ENCODE measurements around the gene RNU6-9.

The RNU6-9 gene

GRCh38 chr19:907183-907853 is 14.0 kb downstream of the RNU6-9 start:
- Histone ChIP-seq H3K36me3 (ENCODE audit: control insufficient read depth, insufficient read depth, low read length) (no peaks in the 10 kb centered on the region), H3K27ac (no peak overlapping the region), H2AFZ (no peak overlapping the region), H3K4me3 (ENCODE audit: low read depth, low read length) (no peak overlapping the region), H3K4me2 (ENCODE audit: low read length) (no peak overlapping the region), H3K9ac (no peak overlapping the region), H3K4me1 (no peaks in the 10 kb centered on the region), H3K79me2 (no peaks in the 10 kb centered on the region), H3K27me3 (ENCODE audit: control insufficient read depth, insufficient read depth, low read length) (no peaks in the 10 kb centered on the region), H3K9me3 (ENCODE audit: control insufficient read depth, low read length) (no peaks in the 10 kb centered on the region)
- TF ChIP-seq CTCF (IDR thresholded peaks at IDR 0.05): no peak

- Histone ChIP-seq H3K4me3 (ENCODE audit: low read depth, low read length) (no peak overlapping the region), H3K4me2 (ENCODE audit: low read length) (no peak overlapping the region), H3K9ac (no peak overlapping the region), H2AFZ (no peak overlapping the region), H3K4me1 (no peaks in the 10 kb centered on the region), H3K27me3 (ENCODE audit: control insufficient read depth, insufficient read depth, low read length) (no peaks in the 10 kb centered on the region), H3K36me3 (ENCODE audit: control insufficient read depth, insufficient read depth, low read length) (no peaks in the 10 kb centered on the region), H3K9me3 (ENCODE audit: control insufficient read depth, low read length) (no peaks in the 10 kb centered on the region), H3K27ac (no peak overlapping the region), H3K79me2 (peaks cover 2% of the 10 kb centered on the region)
- TF ChIP-seq CTCF (IDR thresholded peaks at IDR 0.05): no peak
Observed at GRCh38 chr19:911197-912033, 18.1 kb downstream of the RNU6-9 start.

GRCh38 chr19:912181-913079 is 19.1 kb downstream of the RNU6-9 start:
- no peaks in the 10 kb centered on the region for H3K4me1 ChIP-seq
- H3K36me3 ChIP-seq (ENCODE audit: control insufficient read depth, insufficient read depth, low read length): no peaks in the 10 kb centered on the region
- no peak overlapping the region for H3K9ac ChIP-seq
- H3K79me2 ChIP-seq: peaks cover 2% of the 10 kb centered on the region
- peak overlapping the region; percentile 80 for H3K4me2 ChIP-seq (ENCODE audit: low read length)
- no peaks in the 10 kb centered on the region for H3K27me3 ChIP-seq (ENCODE audit: control insufficient read depth, insufficient read depth, low read length)
- peak overlapping the region; percentile 69 for H3K4me3 ChIP-seq (ENCODE audit: low read depth, low read length)
- peak overlapping the region; percentile 29 for H3K27ac ChIP-seq
- no peaks in the 10 kb centered on the region for H3K9me3 ChIP-seq (ENCODE audit: control insufficient read depth, low read length)
- peak overlapping the region; percentile 83 for H2AFZ ChIP-seq
- TF ChIP-seq CTCF (IDR thresholded peaks at IDR 0.05): no peak

- H3K9me3 ChIP-seq (ENCODE audit: control insufficient read depth, low read length): no peaks in the 10 kb centered on the region
- H2AFZ ChIP-seq: peak within 1 kb of the TSS; percentile 83
- peak within 1 kb of the TSS; percentile 65 for H3K27ac ChIP-seq
- H3K36me3 ChIP-seq (ENCODE audit: control insufficient read depth, insufficient read depth, low read length): no peaks in the 10 kb centered on the region
- no peaks in the 10 kb centered on the region for H3K4me1 ChIP-seq
- TF ChIP-seq CTCF (IDR thresholded peaks at IDR 0.05): no peak
- H3K4me3 ChIP-seq (ENCODE audit: low read depth, low read length): peak within 1 kb of the TSS; percentile 69
- peak within 1 kb of the TSS; percentile 82 for H3K4me2 ChIP-seq (ENCODE audit: low read length)
- H3K9ac ChIP-seq: peak within 1 kb of the TSS; percentile 87
- H3K27me3 ChIP-seq (ENCODE audit: control insufficient read depth, insufficient read depth, low read length): no peaks in the 10 kb centered on the region
- peaks cover 2% of the 10 kb centered on the region for H3K79me2 ChIP-seq
Observed at GRCh38 chr19:913080-913748, 19.9 kb downstream of the RNU6-9 start, which contains the start of gene R3HDM4. Gene R3HDM4, minus strand, starts transcription at chr19:913219. Its CDS starts 62 bp downstream, at chr19:913157.
